ENCODE data around the gene STEAP3.
"Not testable (repeated sequence)": the region's sequence is repeated elsewhere in the genome, so short reads cannot be mapped to it uniquely, and the experiment has no call there.

STEAP3 gene

GRCh38 chr2:119265693-119266066 is 42.0 kb downstream of the STEAP3 start:
- no peak for DNase-seq

DNA sequence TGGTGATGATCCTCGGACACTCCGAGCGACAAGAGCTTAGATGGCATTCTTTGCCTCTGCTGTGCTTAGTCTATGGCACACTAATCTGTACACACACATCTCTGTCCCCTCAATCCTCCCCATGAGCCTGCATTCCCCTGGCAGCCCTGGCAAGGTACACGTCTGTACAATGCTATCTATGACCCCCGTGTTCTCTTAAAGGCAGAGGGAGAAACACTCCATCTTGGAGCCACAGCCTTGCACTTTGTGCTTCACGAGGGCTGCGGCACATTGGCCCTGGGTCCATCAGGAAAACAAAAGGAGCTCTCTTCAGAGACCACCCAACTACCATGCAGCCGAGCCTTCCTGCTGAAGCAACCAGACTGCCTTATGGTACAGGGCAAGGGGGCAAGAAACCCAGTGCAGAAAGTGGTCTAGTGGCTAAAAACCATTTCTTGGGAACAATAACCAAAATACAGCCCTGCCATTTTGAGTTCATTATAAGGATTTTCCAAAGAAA is 42.5 kb downstream of the STEAP3 start:
- DNase-seq: no peak

DNA sequence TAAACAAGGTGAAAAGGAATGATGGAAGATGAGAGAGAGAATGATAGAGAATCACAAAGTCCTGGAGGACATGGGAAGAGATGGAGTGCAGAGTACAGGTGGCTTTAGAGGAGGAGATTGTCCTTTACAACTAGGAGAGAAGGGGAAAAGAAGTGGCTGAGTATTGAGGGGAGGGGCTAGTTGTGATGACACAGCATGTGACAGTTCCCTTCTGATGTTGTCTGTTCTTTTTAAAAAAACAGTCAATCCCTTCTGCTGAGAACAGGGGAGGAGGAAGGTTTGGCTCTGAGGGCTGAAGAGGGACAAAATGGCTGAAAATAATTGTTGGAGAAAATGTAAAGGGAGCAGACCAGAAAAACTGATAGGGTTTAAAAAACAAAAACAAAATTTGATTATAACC is 44.0 kb downstream of the STEAP3 start:
- DNase-seq: no peak

DNA sequence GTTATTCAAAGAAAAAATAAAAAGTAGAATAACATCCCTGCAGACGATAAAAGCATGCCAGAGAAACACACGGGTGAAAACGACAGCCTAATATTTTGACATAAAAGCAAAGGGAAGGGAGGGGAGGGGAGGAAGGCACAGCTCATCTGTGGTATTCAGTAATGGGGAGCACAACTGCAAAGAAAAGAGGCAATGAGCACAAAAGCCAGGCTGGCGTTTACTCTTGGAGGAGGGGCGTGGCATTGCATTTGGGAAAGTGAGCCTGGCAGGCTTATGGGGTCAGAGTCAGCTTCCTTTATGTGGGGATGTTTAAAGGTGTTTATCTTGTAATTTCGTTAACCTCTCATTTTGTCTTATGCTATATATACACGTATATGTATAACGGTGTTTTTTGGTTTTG is 53.2 kb downstream of the STEAP3 start:
- DNase-seq: no peak

- DNase-seq: not testable (repeated sequence)
These were observed 54.8 kb downstream of the STEAP3 start for GRCh38 chr2:119278385-119278784.

DNA sequence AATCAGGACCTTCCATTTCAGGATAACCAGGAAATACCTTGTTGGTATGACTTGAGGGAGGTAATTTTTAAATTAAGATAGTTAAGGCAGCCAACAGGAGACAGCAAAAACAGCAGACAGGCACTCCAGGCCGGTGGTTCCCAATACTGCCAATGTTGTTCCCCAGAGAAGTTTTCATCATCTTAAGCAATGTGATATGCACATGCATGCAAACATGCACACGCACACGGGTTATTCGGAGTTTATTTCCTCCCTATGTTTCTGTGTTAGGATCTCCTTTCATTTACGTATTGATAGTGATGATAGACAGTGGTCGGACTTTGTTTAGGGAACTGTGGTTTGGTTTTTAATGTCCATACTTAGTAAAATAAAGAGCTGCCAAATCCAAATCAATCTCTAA is 55.3 kb downstream of the STEAP3 start:
- DNase-seq: no peak

GRCh38 chr2:119279666-119280065 is 56.0 kb downstream of the STEAP3 start:
- DNase-seq: no peak

- DNase-seq: no peak
These were observed 57.0 kb downstream of the STEAP3 start for GRCh38 chr2:119280680-119281079.

- no peak for DNase-seq
These were observed 58.7 kb downstream of the STEAP3 start for GRCh38 chr2:119282146-119282995.

DNA sequence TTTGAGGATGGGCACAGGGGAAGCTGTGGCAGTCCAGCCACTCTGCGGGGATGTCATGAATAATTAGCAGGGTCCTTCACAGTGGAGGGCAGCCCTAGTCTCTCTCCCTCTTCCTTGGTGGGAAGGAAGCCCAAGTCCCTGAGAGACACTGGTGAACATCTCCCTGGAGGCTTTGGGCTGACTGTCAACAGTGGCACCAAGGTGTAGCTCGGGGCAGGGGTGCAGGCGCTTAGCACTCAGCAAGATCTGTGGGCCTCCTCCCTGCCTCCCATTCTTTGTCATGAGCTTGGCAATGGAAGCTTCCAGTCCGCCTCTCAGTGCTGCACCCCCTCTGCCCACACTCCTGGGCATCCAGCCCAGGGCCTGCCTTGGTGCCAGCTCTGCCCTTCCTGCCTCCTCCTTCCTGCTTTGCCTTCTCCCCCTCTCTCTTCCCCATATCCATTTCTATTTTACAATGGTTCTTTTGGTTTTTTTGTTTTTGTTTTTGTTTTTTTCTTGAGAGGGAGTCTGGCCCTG is 59.4 kb downstream of the STEAP3 start:
- DNase-seq: no peak

GRCh38 chr2:119283873-119284331 is 60.3 kb downstream of the STEAP3 start:
- no peak for DNase-seq

- DNase-seq: no peak
These were observed 63.0 kb downstream of the STEAP3 start for GRCh38 chr2:119286661-119287060.

DNA sequence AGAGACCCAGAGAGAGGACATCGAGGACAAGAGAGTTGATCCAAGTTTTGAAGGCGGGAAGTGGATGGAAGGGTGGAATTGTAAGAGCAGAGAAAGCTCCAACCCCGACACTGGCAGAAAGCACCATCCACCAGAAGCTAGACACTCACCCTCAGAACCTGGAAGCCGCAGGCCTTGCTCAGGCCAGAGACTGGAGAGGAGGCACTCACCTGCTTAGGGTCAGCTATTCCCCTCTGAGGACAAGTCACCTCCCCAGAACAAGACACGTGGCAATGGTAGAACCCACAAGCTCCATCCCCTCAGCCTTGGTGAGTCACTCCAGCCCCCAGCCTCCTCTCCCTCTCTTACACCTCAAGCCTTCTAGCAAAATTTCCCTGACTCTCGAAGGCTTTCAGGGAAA is 64.9 kb downstream of the STEAP3 start:
- DNase-seq: no peak

- no peak for DNase-seq
These were observed 65.5 kb downstream of the STEAP3 start for GRCh38 chr2:119289093-119289492.

GRCh38 chr2:119289642-119290041 is 66.0 kb downstream of the STEAP3 start:
- no peak for DNase-seq

- peak in 2 of 6 experiments; percentile 34 to 37 for DNase-seq
These were observed 67.4 kb downstream of the STEAP3 start for GRCh38 chr2:119290859-119291587.

DNA sequence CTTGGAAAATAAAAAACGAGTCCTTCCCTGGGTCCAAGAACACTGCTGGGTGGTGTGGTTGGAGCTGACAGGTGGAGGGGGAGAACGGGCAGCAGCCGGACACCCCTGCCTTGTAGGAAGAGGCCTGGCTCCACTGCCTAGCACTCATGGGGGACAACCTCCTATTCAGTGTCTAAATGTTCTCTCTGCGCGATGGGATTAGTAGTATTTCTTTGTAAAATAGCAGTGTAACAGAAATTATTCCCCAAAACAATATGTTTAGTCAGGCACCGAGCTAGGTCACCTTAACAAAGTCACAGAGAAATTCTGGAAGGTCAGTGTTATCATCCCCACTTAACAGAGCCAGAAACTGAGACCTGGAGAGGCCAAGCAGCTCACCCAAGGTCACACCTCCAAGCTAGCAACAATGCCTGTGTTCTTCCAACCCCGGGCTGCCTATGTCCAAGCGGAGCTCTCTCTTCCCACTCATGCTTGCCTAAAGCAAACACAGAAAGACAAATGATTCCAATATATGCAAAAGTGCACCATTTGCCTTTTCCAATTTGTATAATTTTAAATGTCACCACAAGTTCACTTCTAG is 68.0 kb downstream of the STEAP3 start:
- no peak for DNase-seq

DNA sequence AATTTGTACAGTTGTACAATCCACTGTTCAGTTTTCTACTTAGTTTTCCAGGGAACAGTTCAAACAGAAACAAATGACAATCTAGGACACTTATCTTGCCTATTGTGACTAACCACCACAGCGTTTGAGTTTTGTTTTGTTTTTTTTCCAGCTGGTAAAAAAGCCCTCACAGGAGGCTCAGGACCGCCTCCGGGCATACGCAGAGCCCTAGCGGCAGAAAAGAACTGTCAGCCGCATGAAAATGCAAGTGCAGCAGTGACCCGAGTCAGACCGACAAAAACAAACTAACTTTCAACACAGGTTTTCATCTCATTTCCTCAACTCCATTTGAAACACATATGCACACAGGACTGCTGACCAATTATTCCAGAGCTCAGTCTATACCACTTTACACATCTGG is 68.6 kb downstream of the STEAP3 start:
- no peak for DNase-seq

DNA sequence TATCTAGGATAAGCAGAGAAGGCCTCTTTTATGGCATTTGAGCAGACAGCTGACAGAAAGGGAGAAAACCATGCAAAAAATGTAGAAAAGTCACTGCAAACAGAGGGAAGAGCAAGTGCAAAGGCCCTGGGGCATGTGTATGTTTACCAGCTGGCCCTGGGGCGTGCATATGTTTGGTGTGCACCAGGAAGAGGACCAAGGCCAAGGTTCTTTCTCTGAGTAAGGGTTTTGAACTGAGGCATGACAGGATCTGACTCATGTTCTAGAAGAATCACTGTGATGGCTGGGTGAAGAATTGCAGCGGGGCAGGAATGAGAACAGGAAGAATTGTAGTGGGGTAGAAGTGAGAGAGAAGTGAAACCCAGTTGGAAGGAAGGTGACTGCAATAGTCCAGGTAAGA is 69.6 kb downstream of the STEAP3 start:
- no peak for DNase-seq

DNA sequence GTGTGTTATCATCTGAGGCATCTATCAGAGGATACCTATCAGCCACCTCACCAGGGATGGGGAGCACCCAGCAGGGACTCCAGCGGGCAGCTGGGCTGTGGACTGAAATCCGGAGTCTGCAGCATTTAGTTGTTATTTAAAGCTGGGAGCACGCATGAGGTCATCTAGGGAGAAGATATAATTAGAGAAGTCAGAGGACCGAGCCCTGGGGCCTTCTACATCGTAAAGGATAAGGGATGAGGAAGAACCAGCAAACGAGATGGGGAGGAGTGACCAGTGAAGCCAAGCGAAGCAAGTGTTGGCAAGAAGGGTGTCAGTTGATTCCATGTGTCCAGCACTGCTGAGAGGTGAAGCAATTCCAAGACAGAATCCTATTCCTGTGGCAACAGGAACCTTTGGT is 70.3 kb downstream of the STEAP3 start:
- no peak for DNase-seq

- DNase-seq: no peak
These were observed 71.0 kb downstream of the STEAP3 start for GRCh38 chr2:119294671-119295070.

- no peak for DNase-seq
These were observed 72.2 kb downstream of the STEAP3 start for GRCh38 chr2:119295688-119296375.

- no peak for DNase-seq
These were observed 77.8 kb downstream of the STEAP3 start for GRCh38 chr2:119301413-119301812.
